ENCODE results near the gene FRMD4A. TPM values are rescaled to one million over a fixed set of nuclear protein-coding genes. Genes with fewer than 3 reads are reported as not detected.

FRMD4A gene
- total RNA-seq, 2 donors from 2014 or later = 0.35 to 0.50 TPM

GRCh38 chr10:14001298-14002040 is 329.3 kb downstream of the FRMD4A start:
- H3K9me3 Mint-ChIP-seq = peaks cover 2 to 4% of the 10 kb centered on the region in 2 donors
- DNase-seq = no peak
- peaks cover 10% of the 10 kb centered on the region for H3K27me3 Mint-ChIP-seq (ENCODE audit: low read depth)
- no peak overlapping the region for H3K4me3 Mint-ChIP-seq
- H3K4me1 Mint-ChIP-seq (ENCODE audit: low read depth) = peaks cover 21% of the 10 kb centered on the region
- H3K36me3 Mint-ChIP-seq (ENCODE audit: insufficient read depth in 2 of 2) = no peaks in the 10 kb centered on the region
- no peak for ATAC-seq (replicated peaks in 1 of 2)
- no peak overlapping the region for H3K27ac Mint-ChIP-seq

- Mint-ChIP-seq H3K4me1 (ENCODE audit: low read depth) (peaks cover 11% of the 10 kb centered on the region), H3K27ac (no peak overlapping the region), H3K27me3 (ENCODE audit: low read depth) (peaks cover 6% of the 10 kb centered on the region), H3K4me3 (no peak overlapping the region), H3K9me3 (peaks cover 2 to 4% of the 10 kb centered on the region in 2 donors), H3K36me3 (ENCODE audit: insufficient read depth in 2 of 2) (no peaks in the 10 kb centered on the region)
- no peak for DNase-seq
- ATAC-seq (replicated peaks in 1 of 2) = no peak
Observed at GRCh38 chr10:13998163-13998835, 332.4 kb downstream of the FRMD4A start.

DNA sequence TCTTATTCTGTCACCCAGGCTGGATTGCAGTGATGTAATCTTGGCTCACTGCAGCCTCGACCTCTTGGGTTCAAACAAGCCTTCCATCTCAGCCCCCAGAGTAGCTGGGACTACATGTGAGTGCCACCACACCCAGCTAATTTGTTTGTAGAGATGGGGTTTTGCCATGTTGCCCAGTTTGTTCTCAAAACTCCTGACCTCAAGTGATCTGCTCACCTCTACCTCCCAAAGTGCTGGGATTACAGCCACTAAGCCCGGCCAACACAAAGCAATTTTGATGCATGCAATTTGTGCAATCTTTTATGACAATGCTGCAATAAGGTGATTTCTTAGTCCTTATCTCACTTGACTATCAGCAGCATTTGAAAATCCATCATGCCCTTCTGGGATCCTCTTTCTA is 333.1 kb downstream of the FRMD4A start:
- Mint-ChIP-seq H3K36me3 (ENCODE audit: insufficient read depth in 2 of 2) (no peaks in the 10 kb centered on the region), H3K27ac (no peak overlapping the region), H3K4me3 (no peak overlapping the region), H3K9me3 (peaks cover 2 to 4% of the 10 kb centered on the region in 2 donors), H3K27me3 (ENCODE audit: low read depth) (peaks cover 5% of the 10 kb centered on the region), H3K4me1 (ENCODE audit: low read depth) (peaks cover 4% of the 10 kb centered on the region)
- no peak for DNase-seq
- no peak for ATAC-seq (replicated peaks in 1 of 2)

- peaks cover 2 to 4% of the 10 kb centered on the region in 2 donors for H3K9me3 Mint-ChIP-seq
- no peaks in the 10 kb centered on the region for H3K27me3 Mint-ChIP-seq (ENCODE audit: low read depth)
- no peak for DNase-seq
- ATAC-seq (replicated peaks in 1 of 2) = no peak
- H3K4me3 Mint-ChIP-seq = no peak overlapping the region
- H3K36me3 Mint-ChIP-seq (ENCODE audit: insufficient read depth in 2 of 2) = no peaks in the 10 kb centered on the region
- H3K27ac Mint-ChIP-seq = no peak overlapping the region
- H3K4me1 Mint-ChIP-seq (ENCODE audit: low read depth) = no peaks in the 10 kb centered on the region
Observed at GRCh38 chr10:13994932-13995331, 335.8 kb downstream of the FRMD4A start.

- Mint-ChIP-seq H3K4me1 (ENCODE audit: low read depth) (no peaks in the 10 kb centered on the region), H3K27ac (no peak overlapping the region), H3K36me3 (ENCODE audit: insufficient read depth in 2 of 2) (no peaks in the 10 kb centered on the region), H3K27me3 (ENCODE audit: low read depth) (no peaks in the 10 kb centered on the region), H3K4me3 (no peak overlapping the region), H3K9me3 (peaks cover 0 to 3% of the 10 kb centered on the region in 2 donors)
- DNase-seq (no peak), ATAC-seq (replicated peaks in 1 of 2) (no peak)
Observed at GRCh38 chr10:13993673-13994089, 337.0 kb downstream of the FRMD4A start.

GRCh38 chr10:13993169-13993568 is 337.6 kb downstream of the FRMD4A start:
- no peak for DNase-seq

DNA sequence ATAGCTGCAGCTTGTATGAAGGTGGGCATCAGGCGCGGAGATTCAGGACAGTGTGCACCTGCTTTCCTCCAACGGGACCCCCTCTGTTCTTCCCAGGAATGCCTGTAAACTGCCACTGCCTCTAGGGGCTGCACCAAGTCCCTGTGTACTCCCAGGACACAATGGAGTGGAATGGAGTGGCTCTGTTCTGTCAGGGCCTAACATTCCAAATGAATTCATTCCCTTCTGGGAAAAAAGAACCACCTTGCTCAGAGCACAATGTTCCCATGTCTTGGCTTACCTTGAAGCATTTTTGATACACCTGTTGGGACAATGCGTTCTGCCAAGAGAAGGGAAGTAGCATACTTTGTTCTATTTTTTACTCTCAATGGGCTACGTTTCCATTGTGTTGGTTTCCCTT is 339.4 kb downstream of the FRMD4A start:
- H3K4me1 Mint-ChIP-seq (ENCODE audit: low read depth) = peaks cover 11% of the 10 kb centered on the region
- no peaks in the 10 kb centered on the region for H3K9me3 Mint-ChIP-seq
- DNase-seq (no peak), ATAC-seq (replicated peaks in 1 of 2) (no peak)
- no peak overlapping the region for H3K4me3 Mint-ChIP-seq
- H3K36me3 Mint-ChIP-seq (ENCODE audit: insufficient read depth in 2 of 2) = no peaks in the 10 kb centered on the region
- no peak overlapping the region for H3K27ac Mint-ChIP-seq
- no peaks in the 10 kb centered on the region for H3K27me3 Mint-ChIP-seq (ENCODE audit: low read depth)

More at GRCh38 chr10:13993169-13993568, 337.6 kb downstream of the FRMD4A start:
- Mint-ChIP-seq H3K27me3 (ENCODE audit: low read depth) (no peaks in the 10 kb centered on the region), H3K36me3 (ENCODE audit: insufficient read depth in 2 of 2) (no peaks in the 10 kb centered on the region), H3K9me3 (no peaks in the 10 kb centered on the region), H3K27ac (no peak overlapping the region), H3K4me1 (ENCODE audit: low read depth) (no peaks in the 10 kb centered on the region), H3K4me3 (no peak overlapping the region)
- no peak for ATAC-seq (replicated peaks in 1 of 2)

DNA sequence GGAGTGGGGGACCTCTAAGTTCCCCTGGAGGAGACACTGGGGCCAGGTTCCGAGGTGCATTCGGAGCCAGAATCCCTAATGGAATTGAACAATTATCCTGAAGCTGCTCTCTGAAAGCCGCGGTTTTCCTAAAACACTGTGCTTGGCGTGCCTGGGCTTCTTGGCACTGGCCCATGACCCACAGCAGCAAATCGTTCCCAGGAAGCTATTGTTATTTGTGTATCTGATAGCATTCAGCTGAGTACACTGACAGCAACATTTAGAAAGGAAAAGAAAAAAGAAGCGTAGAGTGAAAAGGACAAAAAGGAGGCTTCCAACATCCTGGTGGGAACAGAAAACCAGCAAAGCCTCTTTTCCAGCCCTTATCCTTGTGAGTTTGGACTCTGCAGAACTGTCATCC is 339.8 kb downstream of the FRMD4A start:
- Mint-ChIP-seq H3K36me3 (ENCODE audit: insufficient read depth in 2 of 2) (no peaks in the 10 kb centered on the region), H3K27me3 (ENCODE audit: low read depth) (no peaks in the 10 kb centered on the region), H3K27ac (no peak overlapping the region), H3K4me1 (ENCODE audit: low read depth) (peaks cover 11% of the 10 kb centered on the region), H3K4me3 (no peak overlapping the region), H3K9me3 (no peaks in the 10 kb centered on the region)
- DNase-seq (no peak), ATAC-seq (replicated peaks in 1 of 2) (no peak)

DNA sequence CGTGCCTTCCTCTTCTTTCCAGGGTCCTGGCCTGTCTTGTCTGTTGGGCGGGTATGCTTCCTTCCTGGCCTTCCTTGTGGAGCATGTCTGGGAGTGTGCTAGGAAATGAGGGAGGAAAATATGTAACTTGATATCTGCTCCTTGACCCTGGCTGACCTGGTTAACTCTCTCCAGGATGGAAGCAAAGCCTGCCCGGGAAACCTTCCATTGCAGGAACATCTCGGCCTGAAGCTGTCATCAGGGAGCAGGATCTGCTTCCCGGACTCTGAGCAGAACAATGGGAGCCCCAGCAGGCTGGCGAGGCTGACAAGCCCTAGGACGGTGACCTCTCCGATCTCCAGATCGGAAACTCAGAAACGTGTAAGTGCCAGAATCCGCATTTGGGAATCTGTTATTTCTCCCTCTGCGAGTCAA is 340.3 kb downstream of the FRMD4A start:
- Mint-ChIP-seq H3K4me3 (no peak overlapping the region), H3K9me3 (no peaks in the 10 kb centered on the region), H3K27me3 (ENCODE audit: low read depth) (no peaks in the 10 kb centered on the region), H3K27ac (no peak overlapping the region), H3K36me3 (ENCODE audit: insufficient read depth in 2 of 2) (no peaks in the 10 kb centered on the region), H3K4me1 (ENCODE audit: low read depth) (peaks cover 11% of the 10 kb centered on the region)
- no peak for ATAC-seq (replicated peaks in 1 of 2)
- no peak for DNase-seq

DNA sequence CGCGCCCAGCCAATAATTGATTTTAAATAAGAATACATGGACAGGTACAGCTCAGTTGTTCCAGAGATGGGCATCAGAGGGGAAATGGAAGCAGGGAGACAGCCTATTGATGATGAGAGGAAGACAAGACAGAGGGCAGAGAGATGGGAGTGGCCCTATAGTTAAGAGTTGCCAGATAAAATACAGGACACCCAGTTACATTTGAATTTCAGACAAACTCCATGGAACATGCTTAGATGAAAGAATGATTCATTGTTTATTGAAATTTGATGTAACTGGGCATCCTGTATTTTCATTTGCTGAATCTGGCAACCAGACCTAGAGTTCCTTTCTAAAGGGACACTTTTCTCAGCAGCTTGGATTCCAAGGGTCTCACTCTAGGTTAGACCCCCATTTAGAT is 341.1 kb downstream of the FRMD4A start:
- DNase-seq = no peak
- no peaks in the 10 kb centered on the region for H3K36me3 Mint-ChIP-seq (ENCODE audit: insufficient read depth in 2 of 2)
- no peak for ATAC-seq (replicated peaks in 1 of 2)
- no peak overlapping the region for H3K27ac Mint-ChIP-seq
- H3K4me1 Mint-ChIP-seq (ENCODE audit: low read depth) = peaks cover 11% of the 10 kb centered on the region
- H3K27me3 Mint-ChIP-seq (ENCODE audit: low read depth) = no peaks in the 10 kb centered on the region
- no peaks in the 10 kb centered on the region for H3K9me3 Mint-ChIP-seq
- no peak overlapping the region for H3K4me3 Mint-ChIP-seq

GRCh38 chr10:13987446-13987845 is 343.3 kb downstream of the FRMD4A start:
- H3K27me3 Mint-ChIP-seq (ENCODE audit: low read depth) = no peaks in the 10 kb centered on the region
- H3K27ac Mint-ChIP-seq = peak overlapping the region; percentile 5
- H3K4me1 Mint-ChIP-seq (ENCODE audit: low read depth) = peaks cover 11% of the 10 kb centered on the region
- ATAC-seq (replicated peaks in 1 of 2) = peak; percentile 66 to 73
- no peaks in the 10 kb centered on the region for H3K9me3 Mint-ChIP-seq
- H3K36me3 Mint-ChIP-seq (ENCODE audit: insufficient read depth in 2 of 2) = no peaks in the 10 kb centered on the region
- peak overlapping the region in 1 of 2 donors; percentile 11 for H3K4me3 Mint-ChIP-seq
- no peak for DNase-seq

DNA sequence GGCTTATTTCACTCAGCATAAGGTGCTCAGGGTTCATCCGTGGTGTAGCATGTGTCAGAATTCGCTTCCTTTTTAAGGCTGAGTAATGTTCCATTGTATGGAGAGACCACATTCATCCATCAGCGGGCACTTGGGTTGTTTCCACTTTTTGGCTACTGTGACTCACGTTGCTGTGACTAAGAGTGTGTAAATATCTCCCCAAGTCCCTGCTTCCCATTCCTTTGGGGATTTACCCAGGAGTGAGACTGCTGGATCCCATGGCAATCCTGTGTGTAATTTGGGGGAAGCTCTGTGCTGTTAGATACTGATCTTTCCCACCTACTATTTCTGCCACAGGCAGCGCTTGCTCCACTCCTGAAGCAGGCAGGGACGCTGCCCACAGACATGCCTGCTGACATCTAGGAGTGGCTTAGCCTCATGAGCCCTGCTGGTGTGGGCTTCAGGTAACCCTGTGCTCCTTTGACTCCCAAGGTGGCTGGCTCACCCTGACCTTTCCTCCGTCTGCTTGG is 346.0 kb downstream of the FRMD4A start:
- Mint-ChIP-seq H3K4me1 (ENCODE audit: low read depth) (peaks cover 11% of the 10 kb centered on the region), H3K9me3 (peaks cover 0 to 1% of the 10 kb centered on the region in 2 donors), H3K27me3 (ENCODE audit: low read depth) (no peaks in the 10 kb centered on the region), H3K27ac (no peak overlapping the region), H3K4me3 (no peak overlapping the region), H3K36me3 (ENCODE audit: insufficient read depth in 2 of 2) (no peaks in the 10 kb centered on the region)
- no peak for DNase-seq
- peak; percentile 55 to 76 for ATAC-seq (replicated peaks in 1 of 2)

- peaks cover 0 to 1% of the 10 kb centered on the region in 2 donors for H3K9me3 Mint-ChIP-seq
- DNase-seq (no peak), ATAC-seq (replicated peaks in 1 of 2) (no peak)
- H3K36me3 Mint-ChIP-seq (ENCODE audit: insufficient read depth in 2 of 2) = no peaks in the 10 kb centered on the region
- H3K4me1 Mint-ChIP-seq (ENCODE audit: low read depth) = peaks cover 11% of the 10 kb centered on the region
- no peaks in the 10 kb centered on the region for H3K27me3 Mint-ChIP-seq (ENCODE audit: low read depth)
- no peak overlapping the region for H3K4me3 Mint-ChIP-seq
- H3K27ac Mint-ChIP-seq = no peak overlapping the region
Observed at GRCh38 chr10:13983035-13983434, 347.7 kb downstream of the FRMD4A start.
